ENCODE results near the gene SESN3.

Gene SESN3

DNA sequence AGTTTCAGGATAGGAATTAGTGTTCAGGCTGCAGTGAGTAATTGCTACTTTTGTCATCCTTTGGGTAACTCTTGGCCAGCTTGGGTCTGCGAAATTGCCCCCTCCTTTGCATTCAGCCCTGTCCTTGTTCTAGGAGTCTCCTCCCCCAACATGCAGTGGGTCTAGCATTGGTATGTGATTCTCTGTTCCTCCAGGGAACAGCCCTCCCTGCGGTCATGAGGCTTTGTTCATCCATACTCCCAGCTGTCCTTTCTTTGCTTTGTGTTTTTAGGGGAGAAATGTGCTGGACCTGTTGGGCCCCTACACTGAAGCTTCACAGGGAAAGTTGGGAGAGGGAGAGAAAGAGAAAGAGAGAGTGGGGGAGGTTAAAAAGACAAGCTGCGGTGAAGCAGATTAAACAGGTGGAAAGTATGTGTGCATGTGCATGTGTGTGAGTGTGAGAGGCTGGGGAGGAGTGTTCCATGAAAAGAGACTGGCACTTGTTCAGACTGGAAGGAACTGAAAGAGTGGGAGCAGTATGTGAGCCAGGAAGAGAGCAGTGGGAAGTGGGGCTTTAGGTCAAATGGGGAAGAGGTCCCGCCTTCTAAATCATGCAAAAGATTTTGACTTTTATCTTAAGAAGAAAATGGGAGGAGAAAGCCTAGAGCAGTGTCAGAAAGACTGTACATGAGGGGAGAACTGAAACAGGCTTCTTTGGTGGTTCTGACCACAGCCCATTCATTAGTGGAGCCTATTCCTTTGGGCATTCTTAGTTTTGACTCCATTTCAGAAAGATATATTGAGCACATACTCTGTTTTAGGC is 17.9 kb upstream of the SESN3 start:
- no peak for DNase-seq

DNA sequence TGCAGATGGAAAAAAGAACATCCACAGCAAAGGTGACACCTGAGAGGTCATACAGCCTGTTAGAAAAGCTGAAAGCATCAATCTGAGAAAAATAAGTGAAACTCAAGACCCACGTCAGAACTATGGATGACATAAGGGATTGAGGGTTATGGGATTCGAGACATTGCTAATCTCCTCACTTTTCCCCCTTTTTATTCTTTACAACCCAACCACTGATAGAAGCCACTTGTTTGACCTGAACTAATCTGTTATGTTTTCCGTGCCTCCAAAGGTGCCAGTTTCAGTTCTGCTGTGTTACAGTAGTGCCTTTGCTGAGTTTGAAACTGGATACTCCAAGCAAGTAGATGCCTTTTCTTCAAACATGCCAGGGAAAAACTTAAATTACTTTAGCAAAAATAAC is 16.9 kb upstream of the SESN3 start:
- no peak for DNase-seq

DNA sequence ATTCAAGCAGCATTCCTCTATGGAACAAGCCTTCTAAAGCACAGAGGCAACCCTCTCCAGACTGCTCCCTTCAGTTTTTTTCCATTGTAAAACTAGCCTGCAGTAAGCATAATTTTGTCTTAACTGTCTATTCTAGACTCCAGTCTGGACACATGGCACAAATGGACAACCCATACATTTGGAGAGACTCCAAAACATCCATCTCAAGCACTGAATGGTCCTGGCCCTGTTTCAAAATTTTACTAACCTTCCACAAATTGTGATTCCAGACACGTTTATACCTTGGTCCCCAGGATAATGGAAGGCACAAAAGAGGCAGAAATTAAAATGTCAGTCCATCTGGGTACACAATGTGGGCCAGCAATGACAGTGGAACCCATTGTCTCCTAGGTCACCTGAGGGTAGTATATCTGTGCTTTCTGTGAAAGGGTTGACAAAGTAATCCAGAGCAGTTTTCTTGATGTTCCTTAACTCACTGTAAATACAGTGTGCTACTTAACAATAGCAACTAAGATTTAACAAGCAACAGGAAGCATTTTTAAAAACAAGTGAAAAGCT is 16.2 kb upstream of the SESN3 start:
- no peak for DNase-seq

DNA sequence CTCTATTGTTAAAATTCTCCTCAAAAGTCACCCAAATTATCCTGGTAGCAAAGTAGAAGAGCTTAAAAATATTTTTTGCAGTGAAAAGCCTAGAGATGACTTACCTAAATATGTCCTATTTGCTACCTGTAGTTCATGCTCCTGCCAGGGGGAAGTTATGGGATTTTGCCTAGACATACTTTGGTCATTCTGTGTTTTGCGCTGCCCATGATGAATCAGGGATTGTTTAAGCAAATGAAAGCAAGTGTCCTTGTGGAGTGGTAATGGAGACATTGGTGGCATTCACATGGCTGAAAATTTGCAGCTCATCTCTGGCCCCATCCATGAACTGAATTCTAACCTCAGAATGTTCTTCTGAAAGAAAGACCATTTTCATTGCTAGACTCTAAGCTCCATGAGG is 14.6 kb upstream of the SESN3 start:
- DNase-seq, result no peak

DNA sequence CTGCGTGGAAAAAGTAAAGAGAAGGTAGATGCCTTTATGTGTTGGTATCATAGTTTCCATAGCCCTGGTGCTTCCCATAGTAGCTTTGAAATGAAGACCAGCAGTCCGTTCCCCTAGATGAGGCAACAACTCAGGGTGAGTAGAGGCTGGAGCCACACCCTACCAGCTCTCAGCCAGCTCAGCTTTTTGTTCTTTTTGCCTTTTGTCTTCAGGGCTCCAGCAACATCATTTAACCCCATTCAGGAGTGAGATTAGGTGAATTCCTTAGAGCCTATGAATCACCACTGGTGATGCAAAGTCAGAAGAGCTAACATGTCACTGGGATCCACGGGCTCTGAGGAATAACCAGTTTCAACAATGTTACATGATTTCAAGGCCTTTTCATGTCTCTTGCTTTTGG is 14.0 kb upstream of the SESN3 start:
- no peak for DNase-seq

DNA sequence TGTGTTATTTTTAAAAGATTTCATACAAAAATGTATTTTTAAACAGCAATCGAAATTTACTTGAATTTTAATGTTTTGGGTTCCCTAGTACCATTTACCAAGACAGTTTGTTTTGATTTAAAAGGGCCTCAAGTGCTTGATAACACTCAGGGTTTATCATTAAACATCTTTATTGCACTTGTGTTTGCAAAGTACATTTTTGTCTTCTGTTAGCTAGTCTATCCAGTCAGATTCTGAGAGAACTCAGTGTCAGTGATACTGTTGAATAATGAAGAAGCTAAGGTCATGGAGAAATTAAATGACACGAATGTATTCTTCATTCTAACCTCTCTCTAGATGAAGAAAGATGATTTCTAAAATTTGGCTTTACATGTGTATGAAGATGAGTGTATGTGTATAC is 12.7 kb upstream of the SESN3 start:
- DNase-seq, result no peak

DNA sequence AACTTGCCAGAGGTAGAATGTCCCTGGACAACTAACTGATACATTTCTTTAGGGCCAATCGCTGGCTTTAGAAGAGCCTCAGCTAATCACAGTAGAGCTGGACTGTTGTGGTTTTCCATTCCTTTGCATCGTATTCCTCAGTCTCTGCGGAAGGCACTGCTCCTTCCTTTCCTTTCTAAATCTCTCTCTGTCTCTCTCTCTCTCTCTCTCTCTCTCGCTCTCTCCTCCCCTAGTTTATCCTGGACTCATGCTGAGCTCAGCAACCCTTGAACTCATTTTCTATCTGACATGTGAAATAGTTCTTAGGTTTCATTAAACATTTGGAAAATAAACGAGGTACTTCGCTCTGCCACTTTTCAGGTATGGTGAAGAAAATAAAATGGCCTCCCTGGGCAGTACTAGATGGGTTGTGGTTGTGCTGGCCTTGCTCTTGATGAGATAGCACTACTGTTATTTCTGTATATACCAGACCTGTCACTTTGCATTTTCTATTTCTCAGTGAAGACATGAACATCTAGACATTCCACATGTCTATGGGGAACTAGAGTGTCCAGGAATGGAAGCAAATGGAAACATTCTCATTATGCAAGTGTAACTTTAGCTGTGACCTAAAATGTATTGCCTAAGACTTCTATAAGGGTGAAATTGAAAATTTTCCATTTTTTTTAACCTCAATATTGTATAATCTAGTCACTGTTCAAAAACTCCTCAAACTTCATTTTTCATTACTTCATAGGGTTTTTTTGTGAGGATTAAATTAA is 12.0 kb upstream of the SESN3 start:
- no peak for DNase-seq

DNA sequence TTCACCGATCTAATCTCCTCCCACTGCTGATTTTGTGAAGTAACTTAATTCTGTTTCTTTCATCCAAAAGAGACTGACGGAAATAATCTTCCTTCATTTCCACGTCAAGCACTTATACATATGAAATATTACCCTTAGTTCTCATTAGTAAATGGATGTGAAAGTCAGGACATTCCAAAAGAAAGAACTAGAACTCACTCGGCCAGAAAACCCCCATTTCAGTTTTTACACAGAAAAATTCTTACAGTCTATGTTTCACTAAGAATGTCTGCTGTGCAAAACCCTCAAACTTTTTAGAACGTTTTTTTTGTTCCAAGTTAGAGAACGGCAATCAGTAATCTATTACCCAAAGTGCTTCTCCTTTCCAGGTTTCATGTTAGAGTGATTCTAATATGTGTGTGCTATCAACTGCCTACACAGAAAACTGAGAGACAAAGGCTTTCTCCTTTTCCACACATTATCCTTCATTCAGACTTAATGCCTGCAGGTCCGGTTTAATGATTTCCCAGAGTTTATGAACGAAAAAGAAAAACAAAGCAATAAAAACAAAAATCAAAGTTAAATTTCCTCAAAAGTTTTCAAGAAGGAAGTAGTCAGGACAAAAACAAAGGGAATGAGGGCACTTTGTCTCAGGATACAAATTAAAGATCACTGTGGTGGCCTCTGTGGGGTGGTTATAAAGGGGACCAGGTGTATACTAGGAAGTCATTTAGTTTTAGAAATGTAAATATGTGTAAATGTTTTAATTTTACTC is 11.3 kb upstream of the SESN3 start:
- no peak for DNase-seq

DNA sequence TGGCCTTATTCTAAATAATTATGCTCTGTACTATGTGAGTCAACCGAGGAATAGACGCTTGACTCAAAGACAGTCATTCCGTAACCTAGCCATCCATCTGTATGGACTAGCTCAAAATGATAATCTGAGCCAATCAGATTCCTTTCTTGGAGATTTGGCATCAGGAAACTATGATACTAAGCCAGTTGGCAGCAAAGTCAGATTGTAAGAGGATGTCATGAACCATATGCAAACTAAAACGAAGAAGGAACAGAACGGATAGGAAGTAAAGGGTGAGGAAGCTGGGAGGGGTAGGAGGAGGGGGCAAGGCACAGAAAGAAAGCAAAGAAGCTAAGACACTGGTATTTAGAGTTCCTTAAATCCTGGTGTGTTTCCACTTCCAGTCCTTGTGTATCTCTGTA is 10.7 kb upstream of the SESN3 start:
- no peak for DNase-seq

DNA sequence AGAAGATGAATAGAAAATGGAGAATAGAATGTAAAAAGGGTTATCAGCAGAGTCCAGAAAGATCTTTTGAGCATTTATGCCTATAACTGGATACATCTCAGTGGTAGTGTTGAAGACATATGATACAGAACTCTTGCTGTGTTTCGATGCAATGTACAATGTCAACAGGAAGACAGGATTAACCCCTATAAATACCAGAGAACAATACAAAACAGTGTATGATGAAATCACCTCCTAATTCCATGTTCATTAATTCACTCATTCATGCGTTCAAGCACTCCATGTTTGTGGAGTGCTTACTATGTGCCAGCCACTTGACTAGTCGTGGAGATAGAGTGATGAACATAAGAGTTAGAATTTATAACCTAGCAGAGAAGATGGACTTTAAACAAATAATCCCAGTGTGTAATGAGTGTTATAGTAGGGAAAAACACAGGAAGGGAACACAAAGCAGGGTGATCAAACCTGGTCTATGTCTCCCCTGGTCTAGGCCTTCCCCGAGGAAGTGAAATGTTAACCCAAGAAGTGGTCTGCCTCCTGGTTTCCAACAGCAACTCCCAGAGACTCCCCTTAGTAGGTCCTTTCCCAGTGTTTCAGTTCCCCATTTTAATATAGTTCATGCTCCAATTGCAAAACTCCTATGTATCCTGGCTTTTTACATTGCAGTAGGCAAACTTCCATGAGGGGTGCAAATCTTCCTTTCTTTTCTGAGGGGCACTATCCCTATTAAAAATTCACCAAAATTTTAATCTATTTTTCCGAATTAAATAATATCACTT is 9.1 kb upstream of the SESN3 start:
- DNase-seq, result no peak

DNA sequence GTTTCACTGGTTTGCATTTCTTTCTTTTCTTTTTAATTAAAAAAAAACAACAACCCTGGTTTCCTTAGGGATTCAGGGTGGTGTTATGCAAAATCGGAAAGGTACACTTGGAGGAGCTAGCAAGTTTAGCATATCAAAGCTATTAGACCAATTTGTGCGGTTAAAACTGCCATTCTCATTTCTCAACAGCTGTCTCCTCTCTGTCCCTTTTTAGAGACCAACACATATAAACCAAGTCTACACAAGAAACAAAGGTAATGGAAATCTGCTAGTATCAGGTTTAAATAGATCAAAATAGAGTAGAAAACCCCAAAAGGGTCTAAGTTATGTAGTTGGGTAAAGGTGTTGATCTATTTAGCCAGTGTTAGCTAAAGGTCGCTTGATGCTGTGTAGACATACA is 1.7 kb upstream of the SESN3 start:
- DNase-seq, result no peak

DNA sequence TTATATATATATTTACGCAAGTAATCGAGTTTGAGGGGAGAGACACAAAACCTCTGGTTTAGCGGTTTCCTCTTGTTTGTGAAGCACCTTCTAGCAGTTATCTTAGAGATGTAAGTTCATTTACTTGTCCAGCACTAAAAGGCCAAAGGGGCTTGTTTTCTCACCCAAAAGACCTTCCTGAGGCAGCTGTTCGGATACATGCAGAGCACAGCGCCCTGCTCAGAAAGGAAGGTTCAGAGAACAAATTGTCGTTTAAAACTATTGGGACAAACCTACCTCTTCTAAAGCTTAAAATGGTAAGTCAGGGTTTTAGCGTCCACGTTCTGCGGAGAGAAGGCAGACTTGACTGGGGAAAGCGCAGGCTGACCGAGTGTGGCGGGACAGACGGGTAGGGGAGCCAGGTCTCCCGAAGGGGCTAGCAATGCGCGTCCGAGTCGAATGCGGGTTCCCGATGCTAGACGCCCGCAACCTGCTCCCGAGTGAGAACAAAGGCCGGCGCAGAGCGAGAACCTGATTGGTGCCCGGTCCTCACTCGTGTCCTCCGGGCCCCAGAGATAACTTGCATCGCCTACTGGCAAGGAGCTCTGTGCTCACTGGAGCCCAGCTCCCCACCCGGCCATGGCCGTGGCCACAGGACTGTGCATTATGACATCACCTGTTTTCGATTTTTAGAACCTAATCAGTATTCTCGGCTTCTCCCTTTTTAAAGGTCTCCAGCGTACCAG is 1.0 kb upstream of the SESN3 start:
- peak; percentile 42 to 43 for DNase-seq

DNA sequence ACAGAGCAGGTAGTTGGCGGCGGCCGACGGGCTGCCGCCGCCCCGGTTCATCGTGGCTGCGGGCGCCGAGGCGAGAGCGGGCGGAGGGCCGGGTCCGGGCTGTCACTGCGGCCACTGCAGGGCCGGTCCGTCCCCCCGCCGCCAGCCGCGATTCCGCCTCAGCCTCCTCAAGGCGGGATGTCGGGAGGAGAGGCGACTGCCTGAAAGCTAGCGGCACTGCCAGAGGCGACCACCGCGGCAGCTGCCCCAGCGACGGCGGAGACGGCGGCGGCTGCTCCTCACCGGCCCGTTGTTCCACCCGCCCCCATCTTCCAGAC is 234 bp downstream of the SESN3 start:
- DNase-seq, result no peak

DNA sequence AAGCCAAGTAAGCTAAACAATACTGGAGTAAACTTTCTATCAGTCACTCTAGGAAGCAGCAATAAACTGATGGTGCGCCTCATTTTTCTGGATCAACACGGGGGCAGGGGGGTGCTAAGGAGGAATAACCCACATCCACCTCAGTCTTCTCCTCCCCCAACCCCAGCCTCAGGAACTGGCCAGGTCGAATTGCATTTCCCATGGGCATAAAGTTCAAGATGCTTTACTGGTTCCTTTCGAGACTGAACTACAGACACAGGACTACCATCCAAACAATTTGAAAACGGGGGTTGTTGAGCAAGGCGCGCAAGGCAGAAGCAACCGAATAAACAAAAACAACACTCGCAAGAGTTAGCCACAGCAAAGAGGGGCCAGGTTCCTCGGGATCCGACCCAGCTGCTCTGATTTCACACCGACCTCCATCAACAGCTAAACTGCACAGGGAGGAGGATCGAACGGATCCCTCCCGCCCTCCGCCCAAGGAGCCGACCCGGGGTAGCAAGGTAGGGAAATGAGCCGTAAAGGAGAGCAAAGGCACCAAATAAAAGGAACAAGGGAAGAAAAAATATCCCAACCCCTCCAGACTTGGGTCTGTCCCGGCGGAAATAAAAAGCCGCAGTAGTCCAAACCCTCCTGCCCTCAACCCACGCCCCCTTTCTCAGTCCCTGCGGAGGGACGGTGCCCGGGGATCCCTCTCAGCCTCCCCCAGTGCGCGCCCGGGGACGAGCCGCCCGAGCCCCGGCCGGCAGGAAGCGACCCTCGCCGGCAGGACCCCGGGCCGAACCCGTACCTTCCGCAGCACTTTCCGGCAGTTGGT is 801 bp downstream of the SESN3 start:
- DNase-seq, result peak in 1 of 2 experiments; percentile 2

DNA sequence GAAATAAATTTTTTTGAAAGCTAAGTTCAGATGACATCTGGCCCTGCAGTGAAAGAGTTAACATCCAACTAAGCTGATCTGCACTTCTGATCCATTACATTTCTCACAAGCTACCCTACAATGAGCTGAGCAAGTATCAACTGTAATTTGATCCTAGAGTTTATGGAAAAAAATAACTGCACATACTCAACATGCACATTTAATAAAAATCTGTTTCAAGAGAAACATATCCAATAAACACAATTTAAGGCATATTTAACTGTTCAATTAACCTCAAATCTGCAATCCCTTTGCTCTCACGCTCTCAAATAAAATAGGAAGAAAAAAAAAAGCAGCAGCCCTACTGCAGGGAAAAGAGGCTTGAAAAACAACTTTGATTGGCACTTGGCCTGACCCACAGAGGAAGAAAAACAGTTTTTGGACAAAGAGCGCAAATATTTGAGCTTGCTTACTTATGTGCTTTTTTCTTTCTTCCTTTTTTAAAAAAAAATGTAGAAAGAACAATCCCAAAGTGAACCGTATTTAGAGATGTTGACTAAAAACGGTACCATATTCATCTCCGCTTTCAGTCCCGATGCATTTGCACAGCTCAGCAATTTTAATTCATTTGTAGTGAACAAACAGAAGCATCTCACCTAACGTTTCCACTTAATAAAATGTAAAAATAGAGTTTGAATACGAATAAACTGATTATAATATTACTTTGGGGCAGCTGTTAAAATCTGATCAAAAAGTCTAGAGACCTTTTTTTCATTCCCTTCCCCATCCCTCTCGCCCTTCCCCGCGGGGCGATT is 1.6 kb downstream of the SESN3 start:
- DNase-seq, result no peak

DNA sequence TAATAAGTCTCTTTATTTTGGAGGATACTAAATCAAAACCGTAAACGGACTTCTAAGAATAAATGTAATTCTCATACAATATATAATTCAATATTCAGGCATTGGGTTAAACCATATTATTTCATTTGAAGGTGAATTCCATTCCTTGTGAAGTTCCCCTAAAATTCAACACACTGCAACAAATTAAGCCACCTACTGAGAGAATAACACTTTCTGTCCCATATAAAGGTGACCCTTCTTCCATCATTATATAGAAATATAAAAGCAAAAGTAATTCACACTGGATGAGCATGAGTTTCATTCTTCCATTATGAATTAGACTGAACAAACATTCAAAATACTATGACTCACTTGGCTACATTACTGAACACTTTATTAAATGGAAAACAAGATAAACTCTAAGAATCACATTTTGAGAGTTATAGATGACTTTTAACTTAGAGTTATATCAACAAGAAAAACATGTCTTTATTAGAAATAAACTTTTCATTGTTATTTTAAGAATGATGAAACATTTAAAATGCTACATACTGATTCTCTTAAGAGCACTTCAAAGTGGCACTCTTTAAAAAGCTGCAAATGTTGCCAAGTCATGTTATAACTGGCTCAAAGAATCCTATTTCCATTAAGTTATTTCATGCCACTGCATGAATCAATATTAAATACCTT is 2.8 kb downstream of the SESN3 start:
- no peak for DNase-seq

DNA sequence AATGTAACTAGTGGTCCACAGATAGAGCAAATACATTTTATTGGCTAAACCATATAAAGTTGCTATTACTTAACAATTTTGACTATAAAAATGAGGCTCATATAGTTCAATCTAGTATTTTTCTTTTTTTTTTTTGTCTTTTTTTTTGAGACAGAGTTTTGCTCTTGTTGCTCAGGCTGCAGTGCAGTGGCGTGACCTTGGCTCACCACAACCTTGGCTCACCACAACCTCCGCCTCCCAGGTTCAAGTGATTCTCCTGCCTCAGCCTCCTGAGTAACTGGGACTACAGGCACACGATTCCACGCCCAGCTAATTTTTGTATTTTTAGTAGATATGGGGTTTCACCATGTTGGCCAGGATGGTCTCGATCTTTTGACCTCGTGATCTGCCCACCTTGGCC is 3.9 kb downstream of the SESN3 start:
- peak in 1 of 2 experiments; percentile 4 for DNase-seq

DNA sequence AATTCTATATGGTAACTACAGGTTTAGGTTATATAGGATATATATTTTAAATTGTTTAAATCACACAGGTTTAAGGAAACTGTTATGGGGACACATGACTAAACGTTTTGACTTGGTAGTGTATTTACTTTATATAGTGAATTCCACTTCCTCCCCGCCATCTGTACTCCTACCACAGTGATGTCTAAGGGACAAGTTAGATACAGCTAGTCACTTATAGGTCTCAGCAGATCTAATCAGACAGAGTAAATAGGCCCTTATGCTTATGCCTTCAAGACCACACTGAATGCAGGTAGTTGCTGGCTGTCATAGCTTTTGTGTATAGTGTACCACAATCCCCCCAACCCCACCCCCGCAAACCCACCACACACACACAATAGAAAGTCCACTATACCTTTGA is 8.2 kb downstream of the SESN3 start:
- no peak for DNase-seq

DNA sequence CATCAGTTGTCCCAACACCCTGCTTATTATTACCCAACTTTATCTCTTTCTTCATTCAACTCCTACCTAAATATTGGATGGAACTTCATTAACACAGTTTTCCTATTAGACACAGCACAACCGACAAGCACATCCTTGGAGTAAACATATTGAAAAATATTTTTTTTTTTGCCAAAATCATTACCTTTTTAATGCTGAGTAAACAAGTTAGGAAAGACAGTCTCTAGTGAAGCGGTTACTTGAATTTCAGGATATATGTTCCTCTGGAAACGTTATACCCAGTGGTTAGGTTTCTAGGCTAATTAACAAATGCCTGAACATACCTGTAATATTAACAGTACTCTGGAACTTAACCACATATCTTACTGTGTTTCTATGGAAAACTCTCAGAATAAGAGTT is 11.4 kb downstream of the SESN3 start:
- no peak for DNase-seq

DNA sequence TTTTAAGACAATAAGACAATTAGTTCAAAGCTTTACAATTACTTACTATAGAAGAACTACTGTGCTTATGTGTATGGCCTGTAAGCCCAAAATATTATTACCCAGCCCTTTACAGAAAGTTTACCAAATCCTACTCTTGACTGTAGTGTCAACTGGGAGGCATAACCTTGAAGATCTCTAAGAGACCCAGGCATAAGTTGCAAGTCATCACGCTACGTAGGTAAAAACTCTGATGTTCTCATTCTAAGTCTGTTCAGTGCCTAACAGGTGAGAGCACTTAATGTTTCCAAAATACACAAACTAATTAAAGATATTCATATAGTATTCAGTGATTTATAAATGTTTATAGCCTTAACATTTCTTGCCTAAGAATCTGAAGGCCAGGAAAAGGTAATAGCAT is 12.9 kb downstream of the SESN3 start:
- no peak for DNase-seq
